GM21360 (cell line): ENCODE measurements around the gene TUSC2.
"Not testable (repeated sequence)": the region's sequence is repeated elsewhere in the genome, so short reads cannot be mapped to it uniquely, and the experiment has no call there.

Source experiments
- ATAC-seq: cut with Tn5 transposase; IDR thresholded peaks from one replicate; pipeline ENCODE4 v1.9.1; 2021; ENCODE audit warnings: mild to moderate bottlenecking, moderate library complexity; ENCODE audit not compliant: unreplicated experiment

TUSC2 gene

DNA sequence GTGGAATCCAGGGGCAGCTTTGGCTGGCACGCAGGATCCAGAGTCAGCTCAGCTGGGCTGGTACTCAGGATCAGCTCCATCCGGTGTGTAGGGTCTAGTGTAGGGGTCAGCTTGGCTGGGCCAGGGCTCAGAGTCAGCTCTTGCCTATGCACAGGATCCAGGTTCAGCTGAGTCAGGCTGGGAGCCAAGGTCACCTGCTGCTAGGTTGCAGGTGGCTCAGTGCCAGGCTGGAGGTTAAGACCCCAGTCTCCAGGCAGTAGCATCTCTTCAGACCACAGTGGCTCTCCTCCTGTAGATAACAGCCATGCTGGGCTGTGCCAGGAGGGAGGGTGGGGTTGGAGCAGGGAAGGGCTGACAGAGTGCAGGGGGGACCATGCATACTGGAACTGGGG is 30.6 kb downstream of the TUSC2 start:
- ATAC-seq, result no peak

DNA sequence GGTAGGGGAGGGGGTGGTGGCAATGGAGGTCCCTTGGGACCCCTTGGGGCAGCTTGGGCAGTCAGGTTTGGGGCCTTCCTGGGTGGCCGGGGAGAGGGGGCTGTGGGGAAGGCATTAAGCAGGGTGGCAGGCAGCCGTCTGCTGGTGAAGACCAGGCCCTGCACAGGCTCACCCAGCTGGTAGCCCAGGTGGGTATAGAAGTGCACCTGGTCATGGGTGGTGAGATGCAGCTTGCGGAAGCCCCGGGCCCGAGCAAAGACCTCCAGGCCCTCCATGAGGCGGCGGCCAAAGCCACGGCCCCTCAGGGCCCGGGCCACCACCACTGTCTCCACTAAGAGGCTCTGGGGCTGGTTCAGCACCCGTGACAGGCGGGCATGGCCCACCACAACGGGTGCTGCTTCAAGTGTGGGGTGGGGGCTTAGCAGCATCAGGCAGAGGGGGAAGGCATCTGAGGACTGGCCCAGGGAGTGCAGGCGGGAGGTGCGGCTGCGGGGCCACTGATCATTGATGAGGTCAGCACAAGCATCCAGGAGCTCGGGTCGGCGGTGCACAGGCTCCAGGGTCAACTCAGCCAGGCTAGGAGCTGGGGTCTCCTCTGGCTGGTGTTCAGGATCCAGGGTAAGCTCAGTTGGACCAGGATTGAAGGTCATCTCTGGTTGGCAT is 31.2 kb downstream of the TUSC2 start:
- ATAC-seq, result no peak

DNA sequence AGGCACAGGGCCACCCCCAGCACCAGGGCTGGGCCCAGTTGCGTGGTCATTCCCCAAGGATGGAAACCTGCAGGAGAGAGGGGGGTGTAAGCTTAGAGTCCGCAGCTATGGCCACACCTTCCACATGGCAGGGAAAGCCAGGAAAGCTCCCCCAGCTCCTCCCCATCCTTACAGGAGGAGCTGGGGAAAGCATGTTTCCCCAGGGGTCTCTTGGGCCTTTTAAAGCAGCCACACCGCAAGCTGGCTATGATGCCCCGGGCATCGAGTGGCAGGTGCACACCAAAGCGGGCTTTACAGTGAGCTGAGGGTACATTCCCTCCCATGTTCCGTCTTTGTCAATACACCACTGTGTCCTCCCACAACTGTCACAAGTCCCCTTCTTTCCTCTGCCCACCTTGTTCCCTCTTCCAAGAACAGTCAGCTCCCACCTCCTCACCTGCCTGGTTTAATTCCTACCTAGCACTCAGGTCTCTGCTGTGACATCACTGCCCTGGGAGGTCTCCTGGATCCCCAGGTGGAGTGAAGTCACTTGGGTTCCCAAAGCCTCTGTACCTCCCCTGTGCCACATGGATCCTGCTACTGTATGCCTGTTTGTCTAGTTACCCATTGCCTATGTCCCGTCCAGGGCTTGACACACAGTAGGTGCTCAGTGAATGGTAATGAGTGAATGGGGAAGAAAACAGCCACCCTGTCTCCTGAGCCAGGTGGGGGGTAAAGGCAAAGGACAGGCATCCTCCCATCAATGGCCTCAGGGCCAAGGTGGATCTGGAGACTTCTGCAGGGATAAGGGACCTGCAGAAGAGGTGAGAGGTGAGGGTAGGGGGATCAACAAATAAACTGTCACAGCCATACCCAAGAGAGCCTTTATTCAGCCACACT is 32.2 kb downstream of the TUSC2 start:
- no peak for ATAC-seq

DNA sequence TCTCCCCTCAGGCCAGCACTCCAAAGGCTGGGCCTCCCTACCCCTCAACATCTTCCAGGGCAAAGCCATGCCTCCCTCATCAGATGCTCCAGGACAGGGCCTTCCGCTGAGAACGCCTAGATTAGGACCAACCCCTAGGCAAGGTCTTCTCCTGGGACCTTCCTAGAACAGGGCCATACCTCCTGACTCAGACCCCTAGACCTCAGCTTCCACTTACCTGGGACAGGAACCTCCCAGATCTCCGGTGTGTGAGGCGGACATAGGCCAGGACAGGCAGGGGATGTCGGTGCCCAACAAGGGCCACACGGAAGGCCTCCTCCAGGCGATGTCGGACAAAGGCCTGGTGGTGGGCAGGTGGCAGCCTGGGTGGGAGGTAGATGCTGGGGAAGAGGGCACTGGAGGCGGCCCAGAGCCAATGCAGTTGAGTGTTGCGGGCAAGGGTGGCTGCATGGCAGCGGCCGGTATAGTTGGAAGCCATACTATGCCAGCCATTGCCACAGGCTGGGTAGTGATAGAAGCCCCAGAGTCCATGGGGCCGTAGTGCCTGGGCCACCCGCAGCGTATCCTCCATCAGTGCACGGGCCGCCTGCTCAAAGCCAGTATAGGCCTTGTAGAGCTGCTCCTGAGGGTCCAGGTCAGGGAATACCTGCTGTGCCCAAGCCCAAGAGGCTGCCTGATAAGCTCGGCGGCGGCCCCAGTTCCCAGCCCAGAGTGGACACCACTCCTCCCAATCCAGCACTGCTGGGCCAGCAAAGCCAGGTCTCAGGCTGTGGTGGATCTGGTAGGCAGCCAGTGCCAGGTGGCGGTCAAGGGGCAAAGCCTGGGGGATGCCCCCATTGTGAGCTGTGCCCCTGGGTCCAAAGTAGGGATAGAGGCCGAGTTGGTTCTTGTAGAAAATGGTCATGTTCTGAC is 33.3 kb downstream of the TUSC2 start:
- no peak for ATAC-seq

DNA sequence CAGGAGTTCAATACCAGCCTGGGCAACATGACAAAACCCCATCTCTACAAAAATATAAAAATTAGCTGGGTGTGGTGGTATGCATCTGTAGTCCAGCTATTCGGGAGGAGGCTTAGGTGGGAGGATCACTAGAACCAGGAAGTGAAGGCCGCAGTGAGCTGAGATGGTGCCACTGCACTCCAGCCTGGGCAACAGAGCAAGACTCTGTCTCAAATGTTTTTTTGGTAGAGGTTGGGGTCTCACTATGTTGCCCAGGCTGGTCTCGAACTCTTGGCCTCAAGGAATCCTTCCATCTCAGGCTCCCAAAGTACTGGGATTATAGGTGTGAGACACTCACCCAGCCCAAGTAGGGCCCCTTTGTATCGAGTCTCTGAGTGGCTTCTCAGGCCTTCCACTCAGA is 33.9 kb downstream of the TUSC2 start:
- ATAC-seq, result no peak

DNA sequence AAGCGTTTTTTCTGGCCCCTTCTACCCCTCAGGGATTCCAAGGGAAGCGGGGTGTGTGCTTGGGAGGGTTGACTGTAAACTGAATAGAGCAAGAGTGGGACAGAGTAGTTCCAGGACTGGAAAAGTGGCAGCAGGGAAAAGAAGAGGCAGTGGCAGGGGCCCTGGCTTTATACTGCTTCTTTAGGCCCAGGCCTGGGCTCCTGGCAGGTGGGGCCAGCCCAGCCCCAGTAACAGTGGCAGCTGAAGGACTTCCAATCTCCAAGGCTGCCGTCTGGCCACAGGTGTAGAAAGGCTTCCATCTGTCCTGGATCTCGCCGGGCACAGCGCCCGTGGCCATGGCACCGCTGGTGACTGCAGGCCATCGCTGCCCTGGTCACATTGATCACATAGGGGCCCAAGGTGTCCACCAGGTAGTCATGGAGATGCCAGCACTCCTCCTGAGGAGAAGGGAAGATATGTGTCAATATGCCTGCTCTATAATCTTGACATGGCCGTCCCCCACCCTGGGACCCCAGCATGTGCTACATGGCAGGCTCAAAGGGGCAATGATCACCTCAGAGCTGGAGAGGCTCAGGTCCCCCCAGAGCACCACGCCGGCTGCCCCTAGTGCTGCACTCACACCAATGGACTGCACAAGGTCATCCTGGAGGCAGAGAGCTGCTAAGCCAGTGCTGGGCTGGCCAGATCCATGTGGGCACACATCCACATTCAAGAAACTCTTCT is 34.8 kb downstream of the TUSC2 start:
- no peak for ATAC-seq

DNA sequence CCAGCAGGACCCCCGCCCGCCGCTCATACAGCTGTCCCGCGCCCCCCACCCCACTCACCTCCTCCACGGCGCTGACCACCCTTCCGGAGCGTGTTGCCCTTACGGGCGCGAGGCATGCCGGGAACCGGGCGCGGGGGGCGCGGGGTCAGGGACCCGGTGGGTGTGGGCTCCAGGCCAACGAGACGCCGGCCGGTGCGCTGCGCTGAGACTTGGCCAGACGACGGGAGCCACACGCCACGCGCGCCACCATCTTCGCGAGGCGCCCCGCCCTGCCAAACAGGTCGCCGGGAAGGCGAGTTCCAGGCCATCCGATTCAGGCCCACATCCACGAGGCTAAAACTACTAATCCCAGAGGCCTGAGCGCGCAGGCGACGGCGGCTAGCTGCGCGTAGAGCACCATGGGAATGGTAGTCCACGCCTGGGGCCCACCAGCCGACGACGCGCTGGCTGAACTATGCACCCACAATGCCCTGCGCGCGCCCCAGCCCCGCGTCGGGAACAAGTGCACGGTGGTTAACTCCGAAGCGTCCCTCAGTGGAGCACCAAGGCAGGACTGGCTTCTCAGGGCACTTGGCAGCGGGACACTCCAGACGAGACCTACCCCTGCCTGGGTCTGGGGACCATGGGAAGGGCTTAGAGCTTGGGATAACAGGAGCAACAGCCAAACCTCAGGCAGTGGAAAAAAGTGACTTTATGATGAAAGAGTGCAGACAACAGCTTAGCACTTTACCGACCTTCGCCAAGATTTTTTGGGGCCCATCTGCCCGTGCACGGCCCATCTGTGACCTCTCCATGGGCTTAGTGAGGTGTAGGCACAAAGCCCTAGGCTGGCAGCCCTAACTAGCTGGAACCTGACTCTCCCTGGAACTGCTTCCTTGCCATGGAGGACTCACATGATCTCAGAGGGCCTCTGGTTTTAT is 35.6 kb downstream of the TUSC2 start, which contains the start of gene IFRD2:
TSS of gene IFRD2 (minus strand) at position 271 of the 920 bp plus-strand sequence. CDS start at position 116, 155 bp downstream.
- peak; percentile 90 for ATAC-seq

DNA sequence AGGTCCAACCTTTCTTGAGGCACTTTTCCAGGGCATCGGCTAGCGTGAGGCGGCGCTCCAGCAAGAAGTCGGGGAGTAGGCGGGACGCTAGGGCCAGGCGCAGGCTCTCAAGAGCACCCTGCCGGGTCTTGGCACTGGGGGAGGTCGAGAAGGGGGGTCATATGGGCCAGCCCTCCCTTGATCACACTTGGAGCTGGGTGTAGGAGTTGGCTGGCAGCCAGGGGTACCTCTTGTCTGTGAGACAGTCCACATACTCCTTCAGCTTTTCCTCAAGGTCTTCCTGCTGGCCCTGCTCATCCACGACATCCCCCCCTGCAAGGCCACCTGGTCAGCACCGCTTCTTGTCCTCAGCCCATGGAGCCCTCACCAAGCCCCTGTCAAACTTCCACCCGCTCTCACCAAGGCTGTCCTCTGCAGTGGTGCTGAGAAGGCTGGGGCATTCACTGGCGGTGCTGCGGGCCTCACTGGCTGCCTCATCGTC is 37.8 kb downstream of the TUSC2 start:
- no peak for ATAC-seq

DNA sequence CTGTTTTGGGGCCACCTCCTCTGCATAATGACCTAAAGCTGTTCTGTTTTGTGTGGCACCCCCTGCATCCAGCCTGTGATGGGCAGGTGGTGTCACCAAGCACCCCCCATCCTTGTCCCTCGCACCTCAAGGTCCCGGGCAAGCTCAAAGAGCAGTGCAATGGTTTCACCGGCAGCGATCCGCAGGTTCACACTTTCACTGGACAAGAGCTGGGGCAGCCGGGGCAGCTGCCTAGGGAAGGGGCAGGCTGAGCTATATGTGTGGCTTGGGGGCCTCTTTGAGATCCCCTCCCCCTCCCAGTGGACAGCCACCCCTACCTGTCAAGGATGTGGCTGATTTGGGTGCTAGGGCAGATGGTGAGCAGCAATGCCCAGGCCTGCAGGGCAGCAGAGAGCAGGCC is 38.9 kb downstream of the TUSC2 start:
- no peak for ATAC-seq

DNA sequence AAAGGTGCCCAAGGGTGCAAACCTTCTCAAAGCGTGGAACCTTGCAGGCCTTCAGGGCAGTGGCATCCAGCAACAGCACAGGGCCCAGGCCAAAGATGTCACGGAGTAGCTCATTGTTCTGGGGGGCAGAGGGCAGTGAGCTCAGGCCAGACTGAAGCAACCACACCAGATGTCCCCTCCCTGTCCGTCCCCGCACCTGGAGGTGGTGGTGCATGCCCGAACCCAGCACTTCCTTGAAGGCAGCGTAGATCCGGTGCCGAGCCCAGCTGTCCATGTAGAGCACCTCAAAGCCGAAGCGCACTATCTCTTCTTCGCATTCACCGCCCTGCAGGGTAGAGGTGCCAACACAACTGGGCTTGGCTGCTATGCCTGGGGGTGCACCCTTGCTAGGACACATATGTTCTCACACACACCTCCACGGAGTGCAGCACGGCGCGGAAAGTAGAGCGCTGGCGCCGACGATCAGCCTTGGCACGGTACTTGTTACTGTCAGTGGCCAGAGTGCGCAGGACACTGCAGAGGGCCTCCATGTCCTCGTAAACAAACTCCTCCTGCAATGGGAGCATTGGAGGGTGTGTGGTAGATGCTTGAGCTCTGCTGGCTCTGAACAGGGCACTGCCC is 39.5 kb downstream of the TUSC2 start:
- no peak for ATAC-seq

DNA sequence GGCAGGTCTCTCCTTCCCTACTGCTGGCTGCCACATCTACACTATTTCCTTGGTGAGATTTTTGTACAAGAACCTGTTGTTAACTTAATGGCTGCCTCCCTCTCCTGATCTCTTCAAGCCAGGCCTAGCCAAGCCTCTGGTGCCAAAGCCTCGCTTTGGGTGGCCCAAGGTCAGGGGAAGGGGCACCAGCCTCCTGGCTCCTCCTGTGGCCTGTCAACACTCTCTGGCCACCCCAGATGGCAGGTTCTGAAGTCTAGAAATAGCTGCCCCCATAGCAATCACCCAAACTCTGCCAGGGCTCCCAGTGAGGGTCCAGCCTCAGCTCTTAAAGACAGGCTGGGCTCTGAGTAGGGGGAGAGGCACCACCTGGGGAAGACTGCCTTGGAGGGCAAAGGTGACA is 40.8 kb downstream of the TUSC2 start:
- no peak for ATAC-seq

DNA sequence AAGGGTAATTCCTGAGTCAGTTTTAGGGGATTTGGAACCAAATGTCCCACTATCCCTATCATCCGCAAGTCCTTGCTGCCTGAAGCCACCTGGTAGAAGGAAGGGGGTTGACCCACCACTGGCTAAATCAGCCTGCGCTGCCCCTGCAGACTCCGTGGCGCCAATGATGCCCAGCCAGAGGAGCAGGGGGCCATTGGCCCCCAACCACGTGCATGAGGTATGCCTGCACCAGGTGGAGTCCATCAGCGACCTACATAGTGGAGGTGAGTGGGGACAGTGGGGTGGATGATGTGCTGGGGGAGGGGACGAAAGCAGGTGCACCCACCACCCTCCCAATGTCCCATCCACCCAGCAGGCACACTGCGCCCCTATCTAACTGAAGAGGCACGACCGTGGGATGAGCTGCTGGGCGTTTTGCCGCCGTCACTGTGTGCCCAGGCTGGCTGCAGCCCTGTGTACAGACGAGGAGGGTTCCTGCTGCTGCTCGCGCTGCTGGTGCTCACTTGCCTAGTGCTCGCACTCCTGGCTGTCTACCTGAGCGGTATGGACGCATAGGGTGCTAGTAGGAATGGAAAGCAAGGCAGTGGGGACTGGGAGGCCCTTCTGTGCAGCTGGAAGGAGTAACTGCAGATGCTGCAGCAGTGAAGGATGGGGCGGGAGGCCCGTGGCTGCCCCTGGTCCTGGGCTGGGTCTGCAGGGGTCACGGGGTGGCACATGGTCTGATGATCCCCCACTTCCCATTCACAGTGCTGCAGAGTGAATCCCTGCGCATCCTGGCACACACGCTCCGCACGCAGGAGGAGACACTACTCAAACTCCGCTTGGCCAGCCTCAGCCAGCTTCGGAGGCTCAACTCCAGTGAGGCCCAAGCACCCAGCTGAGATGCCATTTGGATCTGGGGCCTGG is 41.4 kb downstream of the TUSC2 start:
- no peak for ATAC-seq

DNA sequence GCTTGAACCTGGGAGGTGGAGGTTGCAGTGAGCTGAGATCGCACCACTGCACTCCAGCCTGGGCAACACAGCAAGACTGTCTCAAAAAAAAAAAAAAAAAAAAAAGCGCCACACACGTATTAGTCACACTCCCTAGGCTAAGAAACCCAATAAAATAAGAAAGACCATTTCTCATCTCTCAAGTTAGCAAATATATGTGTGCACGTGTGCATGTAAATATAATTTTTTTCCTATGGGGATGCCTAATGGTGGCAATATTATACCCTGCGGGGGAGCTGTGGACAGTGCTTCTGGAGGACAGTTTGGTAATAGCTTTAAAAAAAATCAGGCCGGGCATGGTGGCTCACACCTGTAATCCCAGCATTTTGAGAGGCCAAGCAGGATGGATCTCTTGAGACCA is 43.9 kb downstream of the TUSC2 start:
- not testable (repeated sequence) for ATAC-seq

DNA sequence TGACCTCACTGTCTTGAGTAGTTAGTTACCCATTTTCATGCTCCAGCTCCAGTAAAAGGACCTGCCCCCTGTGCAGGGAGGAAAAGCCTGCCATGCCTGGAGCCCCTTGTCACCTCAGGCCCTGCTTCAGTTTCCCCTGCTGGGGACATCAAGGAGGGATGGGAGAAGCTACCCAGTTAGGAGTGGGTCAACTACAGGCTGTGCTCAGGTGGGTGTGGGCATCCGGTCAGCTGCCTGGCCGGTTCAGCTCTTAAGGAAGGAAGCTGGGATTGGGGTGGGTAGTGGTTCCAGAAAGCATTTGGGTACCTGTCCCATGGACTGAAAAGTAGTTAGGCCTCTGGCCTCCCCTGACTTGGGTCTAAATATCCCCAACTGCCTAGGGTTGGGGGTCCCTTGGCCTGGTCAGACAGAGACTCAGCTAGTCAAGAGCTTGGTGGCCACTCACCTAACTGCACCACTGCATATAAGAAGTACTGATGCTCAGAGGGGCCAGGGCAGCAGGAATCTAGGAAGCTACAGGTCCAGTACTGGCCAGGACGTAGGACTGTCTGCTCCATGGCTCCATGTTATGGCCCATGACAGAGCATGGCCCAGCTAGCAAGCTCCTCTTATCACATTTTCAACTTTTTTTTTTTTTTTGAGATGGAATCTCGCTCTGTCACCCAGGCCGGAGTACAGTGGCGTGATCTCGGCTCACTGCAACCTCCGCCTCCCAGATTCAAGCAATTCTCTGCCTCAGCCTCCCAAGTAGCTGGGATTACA is 48.6 kb downstream of the TUSC2 start:
- ATAC-seq, result no peak

DNA sequence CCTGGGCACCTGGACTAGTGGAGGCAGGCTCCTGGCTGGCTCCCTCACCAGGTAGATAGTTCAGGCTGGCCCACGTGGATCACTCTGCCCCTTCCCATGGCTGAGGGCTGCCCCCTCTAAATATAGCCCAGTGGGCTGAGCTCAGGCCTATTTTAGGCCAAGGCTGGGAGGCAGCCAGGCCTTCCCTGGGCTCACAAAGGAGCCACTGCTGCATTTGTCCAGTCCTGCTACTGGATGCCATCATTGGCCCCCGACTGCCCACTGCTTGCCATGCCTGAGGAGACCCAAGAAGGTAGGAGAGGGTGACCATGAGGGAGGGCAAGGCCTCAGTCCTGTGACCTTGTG is 49.2 kb downstream of the TUSC2 start, which contains the start of gene LSMEM2:
TSS of gene LSMEM2 (plus strand) at position 208 of the 345 bp plus-strand sequence. CDS start at position 235, 27 bp downstream.
- ATAC-seq, result no peak

DNA sequence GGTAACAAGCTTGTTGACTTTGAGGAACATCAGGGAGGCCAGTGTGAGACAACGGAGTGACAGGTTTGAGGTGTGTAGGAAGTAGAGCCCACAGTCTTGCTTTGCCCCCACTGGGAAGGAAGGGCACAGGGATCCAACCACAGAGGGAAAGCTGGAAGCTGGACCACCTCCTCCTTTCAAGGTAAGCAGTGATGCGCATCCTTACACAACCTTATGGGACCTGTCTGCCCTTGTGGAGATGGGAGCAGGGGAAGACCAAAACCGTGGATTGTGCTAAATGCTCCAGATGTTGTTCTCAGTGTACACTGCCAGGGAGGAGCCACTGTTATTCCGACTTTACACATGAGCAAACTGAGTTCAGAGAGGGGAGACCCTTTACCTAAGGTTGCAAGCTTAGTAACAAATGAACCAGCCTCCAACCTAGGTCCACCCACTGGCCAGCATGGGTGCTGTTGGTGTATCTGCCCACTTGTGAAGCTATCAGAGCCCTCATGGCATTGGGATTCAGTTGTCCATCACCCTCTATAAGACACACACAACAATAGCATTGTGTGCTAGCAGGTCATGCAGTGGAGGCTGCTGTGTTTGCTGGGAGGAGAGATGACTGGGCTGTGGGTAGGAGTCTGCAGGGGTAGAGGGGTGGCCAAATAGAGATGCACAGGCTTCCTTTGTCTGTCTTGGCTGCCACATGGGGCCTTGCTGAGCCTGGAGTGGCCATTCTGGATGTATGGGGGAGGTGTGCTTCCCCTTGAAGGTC is 49.7 kb downstream of the TUSC2 start:
- ATAC-seq, result no peak

DNA sequence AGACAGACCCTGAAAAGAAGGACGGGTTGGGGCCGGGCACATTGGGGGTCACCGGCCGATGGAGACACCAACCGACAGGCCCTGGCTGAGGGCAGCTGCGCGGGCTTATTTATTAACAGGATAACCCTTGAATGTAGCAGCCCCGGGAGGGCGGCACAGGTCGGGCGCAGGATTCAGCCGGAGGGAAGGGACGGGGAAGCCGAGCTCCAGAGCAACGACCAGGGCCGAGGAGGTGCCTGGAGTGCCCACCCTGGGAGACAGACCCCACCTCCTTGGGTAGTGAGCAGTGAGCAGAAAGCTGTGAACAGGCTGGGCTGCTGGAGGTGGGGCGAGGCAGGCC is 51.3 kb downstream of the TUSC2 start:
- ATAC-seq, result no peak
